ENCODE measurements around the gene CAPN9. TPM values are rescaled to one million over a fixed set of nuclear protein-coding genes. Genes with fewer than 3 reads are reported as not detected.

The CAPN9 gene
- not detected for total RNA-seq

GRCh38 chr1:230747127-230747730, at the start of gene CAPN9:
Gene CAPN9, plus strand, starts transcription at chr1:230747388. Its CDS starts 109 bp downstream, at chr1:230747497.

GRCh38 chr1:230713915-230714764, 33.0 kb upstream of the CAPN9 start, which contains the start of gene AGT:
Gene AGT, minus strand, starts transcription at chr1:230714122. Its CDS starts 3,299 bp downstream, at chr1:230710823.

Small RNA genes within 50 kb of the gene (small RNA-seq; reads per million reads assigned to genes)
- 0 to 0.70 reads per million in 2 donors for gene RNA5SP79

Other genes with a start within 250 kb of the CAPN9 start
- gene COG2, start 104.9 kb upstream of the CAPN9 start, total RNA-seq, result 10 to 100 TPM; 25.1 to 30.6 TPM
- under 1 TPM in 1 of 2 donors, not detected in 1; 0.69 TPM for gene AGT, start 33.3 kb upstream of the CAPN9 start, total RNA-seq
- gene C1orf198, start 121.1 kb downstream of the CAPN9 start, total RNA-seq, result 100 to 1,000 TPM; 106 to 180 TPM
- 10 to 100 TPM; 11.4 to 15.3 TPM for gene TTC13, start 231.5 kb downstream of the CAPN9 start, total RNA-seq
- gene ARV1, start 231.7 kb downstream of the CAPN9 start, total RNA-seq, result 10 to 100 TPM; 32.0 to 33.0 TPM